Mucosa of descending colon (tissue), 3 donors: Measurements from ENCODE around the gene DIAPH2. TPM values are rescaled to one million over a fixed set of nuclear protein-coding genes. Genes with fewer than 3 reads are reported as not detected.
A peak's percentile ranks its signal among the peaks of the same experiment; 100 is the strongest.

Source experiments
- ATAC-seq: fragments of 200-7000 bp; cut with Tn5 transposase; one replicate; pipeline ENCODE4 v1.9.1; 2020; ENCODE audit warnings: mild to moderate bottlenecking, moderate library complexity
- DNase-seq, 3 donors: peaks; one replicate each; pipeline ENCODE4 v3.0.0-alpha.2; 2020
- H3K36me3 ChIP-seq: fragments of 200-600 bp; one replicate; pipeline ENCODE4 v1.8.0; 2021; ENCODE audit warnings: low read depth, mild to moderate bottlenecking
- H3K4me1 ChIP-seq: fragments of 200-600 bp; one replicate; pipeline ENCODE4 v1.8.0; 2021; ENCODE audit warnings: low read depth, mild to moderate bottlenecking
- H3K4me3 ChIP-seq: fragments of 200-600 bp; one replicate; pipeline ENCODE4 v1.8.0; 2021; ENCODE audit warnings: mild to moderate bottlenecking
- H3K9me3 ChIP-seq: fragments of 200-600 bp; one replicate; pipeline ENCODE4 v1.8.0; 2021; ENCODE audit warnings: mild to moderate bottlenecking
- CTCF ChIP-seq: fragments of 200-600 bp; IDR thresholded peaks from one replicate; pipeline ENCODE4 v1.8.0; 2022; ENCODE audit warnings: antibody characterized with exemption, mild to moderate bottlenecking
- intact Hi-C, 2 donors: fragments of 100-400 bp; cut with DNase I in 1 of 2; cut with micrococcal nuclease in 1 of 2; formaldehyde crosslinking; loops; one replicate each; pipeline versions ENCODE4 v1.11.0 to v1.11.1; 2022; cut with DNase I, micrococcal nuclease
- total RNA-seq, 3 donors: library from RNA; stranded (reverse); fragmentation: NEBNext Ultra II Directional in 2 of 3; extraction: Animal tissue kit (Norgen Biotek cat#: 25700) in 2 of 3; gene quantifications; one replicate each; pipeline versions ENCODE4 v1.2.1 to v1.2.4, GENCODE V29; 2021 to 2023
- donor health status: DM: no; HTN: no; CAD: no; lungs with moderate emphysema.
- donor health status: DM: no; HTN: no; CAD: no.
- donor health status: DM: no; HTN: yes; CAD: no.

DIAPH2 gene
- total RNA-seq, 3 donors from 2014 or later, result 26.7 to 40.2 (median 29.6) TPM

GRCh38 chrX:97551821-97552220 is 867.2 kb downstream of the DIAPH2 start:
- TF ChIP-seq CTCF, result no peak
- intact Hi-C loops, result no loop called here
- ATAC-seq (no peak), DNase-seq (no peak)
- Histone ChIP-seq H3K4me3 (no peak overlapping the region), H3K4me1 (no peaks in the 10 kb centered on the region), H3K9me3 (no peaks in the 10 kb centered on the region), H3K36me3 (no peaks in the 10 kb centered on the region)

- intact Hi-C loops, result no loop called here
- Histone ChIP-seq H3K36me3 (no peaks in the 10 kb centered on the region), H3K9me3 (no peaks in the 10 kb centered on the region), H3K4me1 (no peaks in the 10 kb centered on the region), H3K4me3 (no peak overlapping the region)
- DNase-seq (no peak), ATAC-seq (no peak)
- no peak for TF ChIP-seq CTCF
These were observed 869.2 kb downstream of the DIAPH2 start for GRCh38 chrX:97553833-97554232.

- no peak overlapping the region for H3K4me3 ChIP-seq
- no peaks in the 10 kb centered on the region for H3K4me1 ChIP-seq
- ATAC-seq, result no peak
- no peaks in the 10 kb centered on the region for H3K36me3 ChIP-seq
- H3K9me3 ChIP-seq, result no peaks in the 10 kb centered on the region
- DNase-seq, result no peak
- intact Hi-C loops, result no loop called here
- no peak for TF ChIP-seq CTCF
These were observed 871.7 kb downstream of the DIAPH2 start for GRCh38 chrX:97556359-97556758.

GRCh38 chrX:97563531-97564133 is 879.0 kb downstream of the DIAPH2 start:
- TF ChIP-seq CTCF, result no peak
- H3K36me3 ChIP-seq, result no peaks in the 10 kb centered on the region
- no peaks in the 10 kb centered on the region for H3K4me1 ChIP-seq
- H3K9me3 ChIP-seq, result no peaks in the 10 kb centered on the region
- ATAC-seq (peak; percentile 93), DNase-seq (peak; percentile 31 to 51 (median 41))
- no peak overlapping the region for H3K4me3 ChIP-seq
- intact Hi-C loops, result no loop called here

GRCh38 chrX:97564496-97564895 is 879.9 kb downstream of the DIAPH2 start:
- peak; percentile 13 for ATAC-seq

More at GRCh38 chrX:97564496-97564895, 879.9 kb downstream of the DIAPH2 start:
- H3K4me1 ChIP-seq, result no peaks in the 10 kb centered on the region
- DNase-seq, result no peak
- intact Hi-C loops, result no loop called here
- no peak for TF ChIP-seq CTCF
- H3K4me3 ChIP-seq, result no peak overlapping the region
- no peaks in the 10 kb centered on the region for H3K9me3 ChIP-seq
- no peaks in the 10 kb centered on the region for H3K36me3 ChIP-seq
